Panc1 (cell line): ENCODE measurements around the gene CCDC102A. TPM values are rescaled to one million over a fixed set of nuclear protein-coding genes. Genes with fewer than 3 reads are reported as not detected.

Source experiments
- ATAC-seq: fragments of 200-7000 bp; cut with Tn5 transposase; 2 replicates; pipeline ENCODE4 v1.9.1; 2020; ENCODE audit warnings: mild to moderate bottlenecking, moderate library complexity
- BruUV-seq: library from RNA; stranded (reverse); fragments of 400-500 nt; replicated peaks from 2 replicates; lab custom pipeline; 2021; lab: Mats Ljungman, UMichigan
- CTCF ChIA-PET: fragments of 300-600 bp; sonication (Branson Sonifier 250); formaldehyde crosslinking; loops from one replicate; lab custom pipeline; 2022; ENCODE audit warnings: antibody characterized with exemption; lab: Charles Lee
- POLR2A ChIA-PET: fragments of 300-600 bp; sonication (Branson Sonifier 250); formaldehyde crosslinking; loops from one replicate; lab custom pipeline; 2022; ENCODE audit warnings: antibody characterized with exemption; lab: Charles Lee
- DNase-seq: peaks from one replicate; pipeline ENCODE4 v3.0.0-alpha.2; 2010; ENCODE audit warnings: low read depth, low spot score
- H3K27ac ChIP-seq: 2 replicates; pipeline ENCODE4 v1.5.1; 2011; ENCODE audit warnings: mild to moderate bottlenecking, low read length, inconsistent platforms
- H3K27me3 ChIP-seq: fragments of 200-500 bp; sonication (Bioruptor generic); 2 replicates; pipeline ENCODE4 v1.6.0; 2014; ENCODE audit warnings: low read length, inconsistent platforms; ENCODE audit not compliant: control insufficient read depth, insufficient read depth
- H3K36me3 ChIP-seq: fragments of 200-500 bp; sonication (Bioruptor generic); 2 replicates; pipeline ENCODE4 v1.5.1; 2014; ENCODE audit warnings: inconsistent platforms, mild to moderate bottlenecking, low read length, moderate library complexity; ENCODE audit not compliant: control insufficient read depth, insufficient read depth
- H3K4me1 ChIP-seq: 2 replicates; pipeline ENCODE4 v1.5.1; 2011; ENCODE audit warnings: inconsistent platforms, mild to moderate bottlenecking, low read length, moderate library complexity; ENCODE audit not compliant: control insufficient read depth, insufficient read depth
- H3K4me3 ChIP-seq, 2 experiments: 2 replicates each; pipeline ENCODE4 v1.5.1; 2011 to 2012; ENCODE audit warnings: low read depth in 2 of 2, low read length in 2 of 2, mild to moderate bottlenecking in 2 of 2, inconsistent platforms in 1 of 2, moderate library complexity in 1 of 2
- H3K9me3 ChIP-seq: fragments of 200-500 bp; sonication (Bioruptor generic); 2 replicates; pipeline ENCODE4 v1.5.1; 2014; ENCODE audit warnings: low read depth, mild to moderate bottlenecking, inconsistent platforms, low read length, moderate library complexity; ENCODE audit not compliant: control insufficient read depth, insufficient read depth
- CTCF ChIP-seq: fragments of 450-650 bp; IDR thresholded peaks from 2 replicates; pipeline ENCODE4 v1.5.1; 2017; ENCODE audit warnings: mild to moderate bottlenecking
- POLR2AphosphoS5 ChIP-seq: IDR thresholded peaks from 2 replicates; pipeline ENCODE4 v1.6.1; 2012; ENCODE audit warnings: mild to moderate bottlenecking, low read depth, low read length, moderate library complexity
- SIN3A ChIP-seq: IDR thresholded peaks from 2 replicates; pipeline ENCODE4 v1.6.1; 2012; ENCODE audit warnings: low read depth, mild to moderate bottlenecking, low read length, moderate library complexity, borderline replicate concordance; ENCODE audit not compliant: insufficient read depth
- TCF7L2 ChIP-seq: IDR thresholded peaks from 2 replicates; pipeline ENCODE4 v1.6.1; 2011; ENCODE audit warnings: mild to moderate bottlenecking, low read depth, low read length, inconsistent platforms
- in situ Hi-C: cut with HindIII; loops from 2 replicates; pipeline ENCODE4 v1.10.0; 2016; ENCODE audit warnings: low sequenced_read_pairs, low pct_unique_long_range_greater_than_20kb
- intact Hi-C: fragments of 100-400 bp; cut with micrococcal nuclease; formaldehyde crosslinking; loops from one replicate; pipeline ENCODE4 v1.10.0; 2022; ENCODE audit not compliant: unreplicated experiment
- total RNA-seq: library from RNA; stranded (reverse); gene quantifications from one replicate; pipeline ENCODE4 v1.2.1, GENCODE V29; 2021; ENCODE audit not compliant: unreplicated experiment
- TF ChIP-seq, protein P1 (sequence below), 2 experiments: IDR thresholded peaks; 2 replicates each; pipeline ENCODE4 v1.6.1; 2011 to 2012; ENCODE audit warnings: low read depth in 2 of 2, control low read depth in 1 of 2, low read length in 1 of 2, mild to moderate bottlenecking in 1 of 2, moderate library complexity in 1 of 2; ENCODE audit not compliant: insufficient read depth in 1 of 2

The CCDC102A gene
- total RNA-seq, 1 experiment from 2014 or later = 12.9 TPM

- H3K4me3 ChIP-seq = no peak overlapping the region
- H3K4me1 ChIP-seq = peaks cover 7% of the 10 kb centered on the region; the same call in 1 of the 2 replicates
- intact Hi-C loops = no loop called here
- no peak overlapping the region for H3K27ac ChIP-seq
- H3K9me3 ChIP-seq = no peaks in the 10 kb centered on the region
- BruUV-seq = no TSS peak
- DNase-seq (no peak), ATAC-seq (no peak)
- in situ Hi-C loops = no loop called here
- ChIA-PET POLR2A (no interaction called here), CTCF (no interaction called here)
- no peak for TF ChIP-seq CTCF
- no peak for TF ChIP-seq SIN3A
- TF ChIP-seq, protein P1, sequence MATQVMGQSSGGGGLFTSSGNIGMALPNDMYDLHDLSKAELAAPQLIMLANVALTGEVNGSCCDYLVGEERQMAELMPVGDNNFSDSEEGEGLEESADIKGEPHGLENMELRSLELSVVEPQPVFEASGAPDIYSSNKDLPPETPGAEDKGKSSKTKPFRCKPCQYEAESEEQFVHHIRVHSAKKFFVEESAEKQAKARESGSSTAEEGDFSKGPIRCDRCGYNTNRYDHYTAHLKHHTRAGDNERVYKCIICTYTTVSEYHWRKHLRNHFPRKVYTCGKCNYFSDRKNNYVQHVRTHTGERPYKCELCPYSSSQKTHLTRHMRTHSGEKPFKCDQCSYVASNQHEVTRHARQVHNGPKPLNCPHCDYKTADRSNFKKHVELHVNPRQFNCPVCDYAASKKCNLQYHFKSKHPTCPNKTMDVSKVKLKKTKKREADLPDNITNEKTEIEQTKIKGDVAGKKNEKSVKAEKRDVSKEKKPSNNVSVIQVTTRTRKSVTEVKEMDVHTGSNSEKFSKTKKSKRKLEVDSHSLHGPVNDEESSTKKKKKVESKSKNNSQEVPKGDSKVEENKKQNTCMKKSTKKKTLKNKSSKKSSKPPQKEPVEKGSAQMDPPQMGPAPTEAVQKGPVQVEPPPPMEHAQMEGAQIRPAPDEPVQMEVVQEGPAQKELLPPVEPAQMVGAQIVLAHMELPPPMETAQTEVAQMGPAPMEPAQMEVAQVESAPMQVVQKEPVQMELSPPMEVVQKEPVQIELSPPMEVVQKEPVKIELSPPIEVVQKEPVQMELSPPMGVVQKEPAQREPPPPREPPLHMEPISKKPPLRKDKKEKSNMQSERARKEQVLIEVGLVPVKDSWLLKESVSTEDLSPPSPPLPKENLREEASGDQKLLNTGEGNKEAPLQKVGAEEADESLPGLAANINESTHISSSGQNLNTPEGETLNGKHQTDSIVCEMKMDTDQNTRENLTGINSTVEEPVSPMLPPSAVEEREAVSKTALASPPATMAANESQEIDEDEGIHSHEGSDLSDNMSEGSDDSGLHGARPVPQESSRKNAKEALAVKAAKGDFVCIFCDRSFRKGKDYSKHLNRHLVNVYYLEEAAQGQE (IDR thresholded peaks at IDR 0.05; ENCODE audit: insufficient read depth in 1 of 2, low read depth in 2 of 2, low read length in 1 of 2) = no peak
- no peak for TF ChIP-seq TCF7L2
- TF ChIP-seq POLR2AphosphoS5 = no peak
- H3K27me3 ChIP-seq = no peaks in the 10 kb centered on the region
- H3K36me3 ChIP-seq = peaks cover 2% of the 10 kb centered on the region
Measured at GRCh38 chr16:57471209-57471608, 65.2 kb downstream of the CCDC102A start.

DNA sequence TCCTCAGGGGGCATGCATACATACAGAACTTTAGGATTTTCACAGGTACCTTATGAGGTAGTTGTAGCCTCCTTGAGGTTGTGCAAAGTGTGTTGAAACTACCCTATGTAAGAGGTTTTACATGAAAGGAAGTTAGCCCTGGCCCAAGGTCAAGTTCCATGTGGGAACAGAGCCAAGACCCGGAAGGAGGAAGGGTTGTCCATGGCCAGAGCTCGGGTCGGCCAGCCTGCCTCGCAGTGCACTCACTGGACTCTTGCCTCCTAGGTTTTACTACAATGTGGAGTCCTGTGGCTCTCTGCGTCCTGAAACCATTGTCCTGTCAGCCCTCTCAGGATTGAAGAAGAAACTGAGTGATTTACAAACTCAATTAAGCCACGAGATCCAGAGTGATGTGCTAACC lies 65.7 kb downstream of the CCDC102A start:
- in situ Hi-C loops = no loop called here
- no peak overlapping the region for H3K27ac ChIP-seq
- peaks cover 2% of the 10 kb centered on the region for H3K36me3 ChIP-seq
- POLR2A ChIA-PET = no interaction called here
- DNase-seq = no peak
- H3K27me3 ChIP-seq = no peaks in the 10 kb centered on the region
- no peaks in the 10 kb centered on the region for H3K9me3 ChIP-seq
- CTCF ChIA-PET = no interaction called here
- peaks cover 7% of the 10 kb centered on the region; the same call in 1 of the 2 replicates for H3K4me1 ChIP-seq
- TF ChIP-seq, protein P1 (IDR thresholded peaks at IDR 0.05; ENCODE audit: insufficient read depth in 1 of 2, low read depth in 2 of 2, low read length in 1 of 2) = no peak
- TF ChIP-seq CTCF (no peak), POLR2AphosphoS5 (no peak), SIN3A (no peak), TCF7L2 (no peak)
- intact Hi-C loops = no loop called here
- no peak overlapping the region for H3K4me3 ChIP-seq
- no TSS peak for BruUV-seq
- ATAC-seq = no peak
